Hair follicular keratinocyte (primary cell): ENCODE results near the gene TFDP3. TPM values are rescaled to one million over a fixed set of nuclear protein-coding genes. Genes with fewer than 3 reads are reported as not detected.

Experiments used
- total RNA-seq: library from RNA; depleted of rRNA; stranded (reverse); fragments of >200 nt; gene quantifications from 2 replicates; pipeline ENCODE4 v1.2.3, GENCODE V29; 2015

Gene TFDP3
- not detected in 2 replicates for total RNA-seq

DNA sequence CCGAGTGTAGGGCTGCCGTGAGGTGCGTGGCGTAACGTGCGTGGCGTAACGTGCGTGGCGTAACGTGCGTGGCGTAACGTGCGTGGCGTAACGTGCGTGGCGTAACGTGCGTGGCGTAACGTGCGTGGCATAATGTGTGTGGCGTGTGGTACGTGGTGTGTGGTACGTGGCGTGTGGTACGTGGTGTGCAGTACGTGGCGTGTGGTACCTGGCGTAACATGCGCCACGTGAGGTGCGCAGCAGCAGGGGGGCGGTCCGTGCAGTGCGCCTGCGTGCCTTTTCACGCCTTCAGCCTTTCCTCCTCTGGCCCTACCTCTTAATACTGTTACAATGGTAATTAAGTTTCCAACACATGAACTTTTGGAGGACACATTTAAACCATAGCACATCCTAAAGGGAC lies at the start of gene TFDP3:
Gene TFDP3, minus strand, starts transcription at position 26 of the 400 bp plus-strand sequence. CDS start 95 bp downstream, outside the sequence.

Other genes with a start within 250 kb of the TFDP3 start
- gene USP26, start 121.2 kb downstream of the TFDP3 start, total RNA-seq = not detected in 2 replicates
- 2.0 and 4.2 TPM in 2 replicates for gene GPC4, start 197.1 kb upstream of the TFDP3 start, total RNA-seq